ENCODE measurements around the gene BRICD5.
A peak's percentile ranks its signal among the peaks of the same experiment; 100 is the strongest.

BRICD5 gene

GRCh38 chr16:2180962-2181923, 29.4 kb downstream of the BRICD5 start:
- POLR2A ChIA-PET (ENCODE audit: low non-redundant PET), result no interaction called here
- H3K27ac ChIP-seq, result peak overlapping the region; percentile 48
- CTCF ChIA-PET, result interaction anchor here (1.7 kb wide), 1 partner anchor 13 kb away, joined by 8 read pairs; no protein-coding TSS in a partner anchor
- no peak for TF ChIP-seq CTCF (conservative IDR thresholded peaks at IDR 0.05; ENCODE audit: low read depth)
- DNase-seq (ENCODE audit: low spot score), result no peak

GRCh38 chr16:2180461-2180860, 30.2 kb downstream of the BRICD5 start:
- DNase-seq (ENCODE audit: low spot score), result no peak
- ChIA-PET CTCF (interaction anchor here (1.7 kb wide), 1 partner anchor 14 kb away, joined by 8 read pairs; no protein-coding TSS in a partner anchor), POLR2A (ENCODE audit: low non-redundant PET) (no interaction called here)
- no peak overlapping the region for H3K27ac ChIP-seq
- no peak for TF ChIP-seq CTCF (conservative IDR thresholded peaks at IDR 0.05; ENCODE audit: low read depth)

- ChIA-PET CTCF (no interaction called here), POLR2A (ENCODE audit: low non-redundant PET) (no interaction called here)
- no peak for TF ChIP-seq CTCF (conservative IDR thresholded peaks at IDR 0.05; ENCODE audit: low read depth)
- peak overlapping the region; percentile 67 for H3K27ac ChIP-seq
- DNase-seq (ENCODE audit: low spot score), result no peak
These were observed 31.1 kb downstream of the BRICD5 start for GRCh38 chr16:2179576-2179975.

GRCh38 chr16:2179107-2179501, 31.6 kb downstream of the BRICD5 start:
- H3K27ac ChIP-seq, result peak overlapping the region; percentile 67
- ChIA-PET CTCF (no interaction called here), POLR2A (ENCODE audit: low non-redundant PET) (no interaction called here)
- TF ChIP-seq CTCF (conservative IDR thresholded peaks at IDR 0.05; ENCODE audit: low read depth), result no peak
- no peak for DNase-seq (ENCODE audit: low spot score)

- POLR2A ChIA-PET (ENCODE audit: low non-redundant PET), result no interaction called here
- no peak for TF ChIP-seq CTCF (conservative IDR thresholded peaks at IDR 0.05; ENCODE audit: low read depth)
- H3K27ac ChIP-seq, result peak overlapping the region; percentile 67
- DNase-seq (ENCODE audit: low spot score), result no peak
- CTCF ChIA-PET, result interaction anchor here (0.7 kb wide), 1 partner anchor 270 kb away, joined by 5 read pairs; no protein-coding TSS in a partner anchor
These were observed 32.1 kb downstream of the BRICD5 start for GRCh38 chr16:2178321-2179106.

GRCh38 chr16:2177561-2177960, 33.1 kb downstream of the BRICD5 start:
- POLR2A ChIA-PET (ENCODE audit: low non-redundant PET), result no interaction called here

More at GRCh38 chr16:2177561-2177960, 33.1 kb downstream of the BRICD5 start:
- CTCF ChIA-PET, result no interaction called here
- H3K27ac ChIP-seq, result peak overlapping the region; percentile 67
- DNase-seq (ENCODE audit: low spot score), result no peak
- TF ChIP-seq CTCF (conservative IDR thresholded peaks at IDR 0.05; ENCODE audit: low read depth), result no peak
